Measurements from ENCODE around the gene ARL2BP. TPM values are rescaled to one million over a fixed set of nuclear protein-coding genes. Genes with fewer than 3 reads are reported as not detected.
A peak's percentile ranks its signal among the peaks of the same experiment; 100 is the strongest.

Gene ARL2BP
- total and polyA plus RNA-seq, 12 donors = 32.6 to 136 (median 57.9) TPM

- Histone ChIP-seq H3K4me1 (replicated peaks in 1 of 2) (peaks cover 16 to 18% of the 10 kb centered on the region in 2 donors), H3K4me3 (no peak overlapping the region), H3K27me3 (no peaks in the 10 kb centered on the region), H3K9me3 (replicated peaks in 1 of 3) (no peaks in the 10 kb centered on the region), H3K36me3 (replicated peaks in 1 of 2) (no peaks in the 10 kb centered on the region), H3K27ac (no peak overlapping the region)
- intact Hi-C loops (cut with DNase I) = loop anchor here in 1 of 2 donors (10.0 kb wide), 1 partner anchor 189 kb away; the partner anchor contains the start of gene CPNE2
- TF ChIP-seq POLR2A (IDR thresholded peaks at IDR 0.05) (no peak), CTCF (IDR thresholded peaks at IDR 0.05) (no peak)
- no peak for DNase-seq
- WGBS, 4 donors = 79 to 90% (median 83%) methylated on average over 19 to 24 of the region's 24 CpGs
These were observed 38.3 kb downstream of the ARL2BP start for GRCh38 chr16:57283214-57283958.

GRCh38 chr16:57283959-57284208 is 38.8 kb downstream of the ARL2BP start:
- H3K9me3 ChIP-seq (replicated peaks in 1 of 3) = no peaks in the 10 kb centered on the region
- no peaks in the 10 kb centered on the region for H3K27me3 ChIP-seq
- 26 to 47% (median 31%) methylated on average over 5 to 14 of the region's 14 CpGs for WGBS, 4 donors
- no peaks in the 10 kb centered on the region for H3K36me3 ChIP-seq (replicated peaks in 1 of 2)
- peaks cover 16 to 18% of the 10 kb centered on the region in 2 donors for H3K4me1 ChIP-seq (replicated peaks in 1 of 2)
- H3K27ac ChIP-seq = no peak overlapping the region
- DNase-seq = no peak
- intact Hi-C loops (cut with DNase I) = loop anchor here in 1 of 2 donors (10.0 kb wide), 1 partner anchor 189 kb away; the partner anchor contains the start of gene CPNE2
- peak overlapping the region in 1 of 4 donors; percentile 48 for H3K4me3 ChIP-seq
- TF ChIP-seq POLR2A (IDR thresholded peaks at IDR 0.05) (no peak), CTCF (IDR thresholded peaks at IDR 0.05) (no peak)

- peak within 1 kb of the TSS in 2 of 4 donors; percentile 33 to 48 for H3K4me3 ChIP-seq
- intact Hi-C loops (cut with DNase I) = loop anchor here in 1 of 2 donors (10.0 kb wide), 1 partner anchor 190 kb away; the partner anchor contains the start of gene CPNE2
- peaks cover 16 to 18% of the 10 kb centered on the region in 2 donors for H3K4me1 ChIP-seq (replicated peaks in 1 of 2)
- H3K27ac ChIP-seq = no peak within 1 kb of the TSS
- 0 to 4% (median 2%) methylated on average over 18 to 95 of the region's 95 CpGs for WGBS, 4 donors
- H3K27me3 ChIP-seq = no peaks in the 10 kb centered on the region
- DNase-seq = peak in 4 of 7 donors; percentile 33 to 42 (median 39)
- TF ChIP-seq POLR2A (IDR thresholded peaks at IDR 0.05) (no peak), CTCF (IDR thresholded peaks at IDR 0.05) (no peak)
- no peaks in the 10 kb centered on the region for H3K36me3 ChIP-seq (replicated peaks in 1 of 2)
- no peaks in the 10 kb centered on the region for H3K9me3 ChIP-seq (replicated peaks in 1 of 3)
These were observed 39.3 kb downstream of the ARL2BP start, which contains the start of gene PLLP for GRCh38 chr16:57284209-57284951. PLLP (minus strand) TSS chr16:57284672; CDS start chr16:57284540, 132 bp downstream.

- Histone ChIP-seq H3K36me3 (replicated peaks in 1 of 2) (no peaks in the 10 kb centered on the region), H3K4me1 (replicated peaks in 1 of 2) (peaks cover 15 to 18% of the 10 kb centered on the region in 2 donors), H3K27ac (no peak overlapping the region), H3K27me3 (no peaks in the 10 kb centered on the region), H3K4me3 (peak overlapping the region in 2 of 4 donors; percentile 33 to 48), H3K9me3 (replicated peaks in 1 of 3) (no peaks in the 10 kb centered on the region)
- WGBS, 4 donors = 17 to 40% (median 26%) methylated on average over 10 to 22 of the region's 22 CpGs
- no peak for DNase-seq
- intact Hi-C loops (cut with DNase I) = loop anchor here in 1 of 2 donors (10.0 kb wide), 1 partner anchor 190 kb away; the partner anchor contains the start of gene CPNE2
- no peak for TF ChIP-seq CTCF (IDR thresholded peaks at IDR 0.05)
- TF ChIP-seq POLR2A (IDR thresholded peaks at IDR 0.05) = no peak
These were observed 39.9 kb downstream of the ARL2BP start for GRCh38 chr16:57284952-57285363.
